ENCODE data around the gene DDAH1. TPM values are rescaled to one million over a fixed set of nuclear protein-coding genes. Genes with fewer than 3 reads are reported as not detected.
A peak's percentile ranks its signal among the peaks of the same experiment; 100 is the strongest.

Gene DDAH1
- total and polyA plus RNA-seq, 2 experiments from 2014 or later, result 19.5 to 49.8 TPM

DNA sequence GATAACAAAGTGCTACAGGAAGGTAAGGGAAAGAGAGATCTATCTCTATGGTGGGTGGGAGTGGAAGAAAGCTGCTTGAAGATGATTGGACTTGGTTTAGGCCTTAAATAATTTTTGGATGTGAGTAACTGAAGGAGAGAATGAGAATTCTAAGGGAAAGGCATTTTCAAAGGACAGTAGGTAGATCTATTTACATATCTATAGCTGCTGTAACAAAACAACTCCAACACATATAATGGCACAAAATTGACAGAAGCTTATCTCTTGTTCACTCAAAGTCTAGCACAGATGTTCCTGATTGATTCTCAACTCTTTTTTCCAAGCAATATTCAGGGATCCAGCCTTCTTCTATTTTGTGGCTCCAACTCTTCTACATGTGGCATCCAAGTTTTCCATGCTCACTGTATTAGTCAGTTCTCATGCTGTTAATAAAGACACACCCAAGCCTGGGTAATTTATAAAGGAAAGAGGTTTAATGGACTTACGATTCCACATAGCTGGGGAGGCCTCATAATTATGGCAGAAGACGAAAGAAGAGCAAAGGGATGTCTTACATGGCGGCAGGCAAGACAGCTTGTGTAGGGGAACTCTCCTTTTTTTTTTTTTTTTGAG is 3.1 kb upstream of the DDAH1 start:
- H3K4me3 ChIP-seq, result no peak overlapping the region
- peaks cover 14% of the 10 kb centered on the region for H3K79me2 ChIP-seq
- H3K9me2 ChIP-seq (replicated peaks; ENCODE audit: insufficient read depth), result no peaks in the 10 kb centered on the region
- DNase-seq (ENCODE audit: low spot score), result no peak
- no peaks in the 10 kb centered on the region for H3K27me3 ChIP-seq
- peaks cover 9% of the 10 kb centered on the region for H3K4me1 ChIP-seq (ENCODE audit: insufficient read depth)
- no peak overlapping the region for H2AFZ ChIP-seq
- H3K36me3 ChIP-seq (replicated peaks; ENCODE audit: insufficient read depth, low read depth), result no peaks in the 10 kb centered on the region
- H3K9me3 ChIP-seq (ENCODE audit: low read depth), result no peaks in the 10 kb centered on the region
- no peak overlapping the region for H3K27ac ChIP-seq
- H3K4me2 ChIP-seq, result no peak overlapping the region
- no peak for TF ChIP-seq EZH2phosphoT487 (IDR thresholded peaks at IDR 0.05; ENCODE audit: low read depth, severe bottlenecking, unreplicated experiment)
- TF ChIP-seq EZH2 (IDR thresholded peaks at IDR 0.05; ENCODE audit: borderline replicate concordance), result no peak
- TF ChIP-seq, protein P1, sequence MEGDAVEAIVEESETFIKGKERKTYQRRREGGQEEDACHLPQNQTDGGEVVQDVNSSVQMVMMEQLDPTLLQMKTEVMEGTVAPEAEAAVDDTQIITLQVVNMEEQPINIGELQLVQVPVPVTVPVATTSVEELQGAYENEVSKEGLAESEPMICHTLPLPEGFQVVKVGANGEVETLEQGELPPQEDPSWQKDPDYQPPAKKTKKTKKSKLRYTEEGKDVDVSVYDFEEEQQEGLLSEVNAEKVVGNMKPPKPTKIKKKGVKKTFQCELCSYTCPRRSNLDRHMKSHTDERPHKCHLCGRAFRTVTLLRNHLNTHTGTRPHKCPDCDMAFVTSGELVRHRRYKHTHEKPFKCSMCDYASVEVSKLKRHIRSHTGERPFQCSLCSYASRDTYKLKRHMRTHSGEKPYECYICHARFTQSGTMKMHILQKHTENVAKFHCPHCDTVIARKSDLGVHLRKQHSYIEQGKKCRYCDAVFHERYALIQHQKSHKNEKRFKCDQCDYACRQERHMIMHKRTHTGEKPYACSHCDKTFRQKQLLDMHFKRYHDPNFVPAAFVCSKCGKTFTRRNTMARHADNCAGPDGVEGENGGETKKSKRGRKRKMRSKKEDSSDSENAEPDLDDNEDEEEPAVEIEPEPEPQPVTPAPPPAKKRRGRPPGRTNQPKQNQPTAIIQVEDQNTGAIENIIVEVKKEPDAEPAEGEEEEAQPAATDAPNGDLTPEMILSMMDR (IDR thresholded peaks at IDR 0.05; ENCODE audit: poor library complexity), result no peak
- H4K20me1 ChIP-seq (ENCODE audit: insufficient read depth, poor library complexity, severe bottlenecking), result no peaks in the 10 kb centered on the region
- 98% methylated on average over 3 of the region's 3 CpGs for WGBS (ENCODE audit: low lambda C conversion rate, missing lambda C conversion rate)

DNA sequence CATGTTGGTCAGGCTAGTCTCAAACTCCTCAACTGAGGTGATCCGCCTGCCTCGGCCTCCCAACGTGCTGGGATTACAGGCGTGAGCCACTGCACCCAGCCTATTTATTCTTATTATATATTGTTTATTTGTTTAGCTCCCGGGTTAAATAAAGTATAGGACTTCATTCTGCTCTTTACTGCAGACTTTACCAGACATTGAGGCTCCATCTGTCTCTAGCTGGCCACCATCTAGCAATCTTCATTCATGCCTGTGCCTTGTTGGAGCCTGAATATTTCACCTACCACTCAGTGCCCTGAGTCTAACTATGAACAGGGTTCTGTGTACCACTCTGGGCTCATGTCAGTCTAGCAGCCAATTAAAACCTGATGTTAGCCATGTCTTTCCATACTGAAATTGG is 2.1 kb upstream of the DDAH1 start:
- Histone ChIP-seq H3K27me3 (no peaks in the 10 kb centered on the region), H4K20me1 (ENCODE audit: insufficient read depth, poor library complexity, severe bottlenecking) (no peaks in the 10 kb centered on the region), H3K36me3 (replicated peaks; ENCODE audit: insufficient read depth, low read depth) (no peaks in the 10 kb centered on the region), H2AFZ (no peak overlapping the region), H3K79me2 (peaks cover 24% of the 10 kb centered on the region), H3K4me3 (no peak overlapping the region), H3K4me2 (no peak overlapping the region), H3K4me1 (ENCODE audit: insufficient read depth) (peaks cover 10% of the 10 kb centered on the region), H3K9me3 (ENCODE audit: low read depth) (no peaks in the 10 kb centered on the region), H3K27ac (no peak overlapping the region), H3K9me2 (replicated peaks; ENCODE audit: insufficient read depth) (no peaks in the 10 kb centered on the region)
- TF ChIP-seq EZH2 (IDR thresholded peaks at IDR 0.05; ENCODE audit: borderline replicate concordance), result no peak
- TF ChIP-seq, protein P1 (IDR thresholded peaks at IDR 0.05; ENCODE audit: poor library complexity), result no peak
- no peak for TF ChIP-seq EZH2phosphoT487 (IDR thresholded peaks at IDR 0.05; ENCODE audit: low read depth, severe bottlenecking, unreplicated experiment)
- no peak for DNase-seq (ENCODE audit: low spot score)
- WGBS (ENCODE audit: low lambda C conversion rate, missing lambda C conversion rate), result 95% methylated on average over 5 of the region's 5 CpGs

DNA sequence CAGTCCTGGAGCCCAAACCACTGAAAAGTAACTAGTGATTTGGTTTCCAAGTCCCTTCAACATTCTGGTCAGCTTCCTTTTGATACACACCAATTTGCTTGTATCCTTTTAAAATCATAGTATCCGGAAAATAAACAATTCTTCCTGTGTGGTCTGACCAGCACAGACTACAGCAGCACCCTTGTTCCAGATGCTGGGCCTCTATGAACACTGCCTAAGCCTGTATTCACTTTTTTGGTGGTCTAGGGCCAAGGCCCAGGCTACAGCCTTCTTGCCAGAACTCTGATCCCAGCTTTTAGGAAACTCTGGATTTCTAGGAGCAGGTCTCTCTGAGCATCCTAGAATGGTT is 801 bp upstream of the DDAH1 start:
- peak overlapping the region; percentile 91 for H2AFZ ChIP-seq
- no peak for DNase-seq (ENCODE audit: low spot score)
- H3K4me1 ChIP-seq (ENCODE audit: insufficient read depth), result peaks cover 23% of the 10 kb centered on the region
- no peaks in the 10 kb centered on the region for H3K36me3 ChIP-seq (replicated peaks; ENCODE audit: insufficient read depth, low read depth)
- H3K79me2 ChIP-seq, result peaks cover 32% of the 10 kb centered on the region
- H3K4me2 ChIP-seq, result peak overlapping the region; percentile 92
- no peaks in the 10 kb centered on the region for H3K27me3 ChIP-seq
- H4K20me1 ChIP-seq (ENCODE audit: insufficient read depth, poor library complexity, severe bottlenecking), result no peaks in the 10 kb centered on the region
- peak overlapping the region; percentile 94 for H3K27ac ChIP-seq
- TF ChIP-seq EZH2 (IDR thresholded peaks at IDR 0.05; ENCODE audit: borderline replicate concordance), result no peak
- TF ChIP-seq EZH2phosphoT487 (IDR thresholded peaks at IDR 0.05; ENCODE audit: low read depth, severe bottlenecking, unreplicated experiment), result no peak
- TF ChIP-seq, protein P1 (IDR thresholded peaks at IDR 0.05; ENCODE audit: poor library complexity), result no peak
- H3K9me2 ChIP-seq (replicated peaks; ENCODE audit: insufficient read depth), result no peaks in the 10 kb centered on the region
- peak overlapping the region; percentile 86 for H3K4me3 ChIP-seq
- 52% methylated on average over 1 of the region's 1 CpG for WGBS (ENCODE audit: low lambda C conversion rate, missing lambda C conversion rate)
- H3K9me3 ChIP-seq (ENCODE audit: low read depth), result no peaks in the 10 kb centered on the region
